AG20443 (cell line): ENCODE results near the gene TCF20.
A peak's percentile ranks its signal among the peaks of the same experiment; 100 is the strongest.

ENCODE experiments used
- DNase-seq: peaks from one replicate; pipeline ENCODE4 v3.0.0; 2012; ENCODE audit warnings: low spot score, mixed read lengths

The TCF20 gene

GRCh38 chr22:42282252-42282942 lies 11.9 kb upstream of the TCF20 start:
- DNase-seq, result no peak

GRCh38 chr22:42281706-42282251 lies 11.3 kb upstream of the TCF20 start:
- no peak for DNase-seq

GRCh38 chr22:42281284-42281683 lies 10.8 kb upstream of the TCF20 start:
- DNase-seq, result no peak

GRCh38 chr22:42280836-42281235 lies 10.4 kb upstream of the TCF20 start:
- no peak for DNase-seq

- DNase-seq, result no peak
Observed at GRCh38 chr22:42280140-42280539, 9.7 kb upstream of the TCF20 start.

- no peak for DNase-seq
Observed at GRCh38 chr22:42279425-42280020, 9.1 kb upstream of the TCF20 start.

- no peak for DNase-seq
Observed at GRCh38 chr22:42277988-42278776, 7.7 kb upstream of the TCF20 start.

GRCh38 chr22:42277232-42277753 lies 6.8 kb upstream of the TCF20 start:
- DNase-seq, result no peak

GRCh38 chr22:42275970-42276369 lies 5.5 kb upstream of the TCF20 start:
- DNase-seq, result no peak

- DNase-seq, result no peak
Observed at GRCh38 chr22:42275176-42275575, 4.7 kb upstream of the TCF20 start.

- peak; percentile 3 for DNase-seq
Observed at GRCh38 chr22:42273855-42274451, 3.5 kb upstream of the TCF20 start.

GRCh38 chr22:42272431-42272999 lies 2.1 kb upstream of the TCF20 start:
- no peak for DNase-seq

- no peak for DNase-seq
Observed at GRCh38 chr22:42271906-42272305, 1.5 kb upstream of the TCF20 start.

- no peak for DNase-seq
Observed at GRCh38 chr22:42271191-42271813, 849 bp upstream of the TCF20 start.

GRCh38 chr22:42270176-42270509 lies 310 bp downstream of the TCF20 start:
- DNase-seq, result no peak

- peak; percentile 71 for DNase-seq
Observed at GRCh38 chr22:42269432-42270175, 849 bp downstream of the TCF20 start.

GRCh38 chr22:42268852-42269410 lies 1.5 kb downstream of the TCF20 start:
- DNase-seq, result peak; percentile 27

GRCh38 chr22:42265321-42265720 lies 5.1 kb downstream of the TCF20 start:
- DNase-seq, result no peak

- DNase-seq, result no peak
Observed at GRCh38 chr22:42263944-42264343, 6.5 kb downstream of the TCF20 start.

- DNase-seq, result no peak
Observed at GRCh38 chr22:42262964-42263363, 7.5 kb downstream of the TCF20 start.
